IMR-90 (cell line): ENCODE data around the gene VDR.

Experiments used
- BHLHE40 ChIP-seq: fragments of 150-350 bp; IDR thresholded peaks from 2 replicates; pipeline ENCODE4 v1.6.1; 2016; ENCODE audit warnings: mild to moderate bottlenecking, low read depth, low read length
- CEBPB ChIP-seq: IDR thresholded peaks from 2 replicates; pipeline ENCODE4 v1.6.1; 2012; ENCODE audit warnings: low read depth, low read length, improper control_type of control experiment
- CTCF ChIP-seq: conservative IDR thresholded peaks from 2 replicates; pipeline ENCODE4 v1.5.1; 2012; ENCODE audit warnings: mild to moderate bottlenecking, low read depth, low read length, improper control_type of control experiment
- FOS ChIP-seq: fragments of 150-350 bp; IDR thresholded peaks from 2 replicates; pipeline ENCODE4 v1.6.1; 2016; ENCODE audit warnings: low read depth, low read length
- MAFK ChIP-seq: IDR thresholded peaks from 2 replicates; pipeline ENCODE4 v1.6.1; 2012; ENCODE audit warnings: low read depth, low read length, improper control_type of control experiment
- MAZ ChIP-seq: IDR thresholded peaks from 2 replicates; pipeline ENCODE4 v1.6.1; 2012; ENCODE audit warnings: low read depth, mild to moderate bottlenecking, low read length, improper control_type of control experiment, moderate library complexity, borderline replicate concordance
- MXI1 ChIP-seq: IDR thresholded peaks from 2 replicates; pipeline ENCODE4 v1.6.1; 2012; ENCODE audit warnings: low read depth, mild to moderate bottlenecking, low read length, moderate library complexity, borderline replicate concordance
- POLR2A ChIP-seq: IDR thresholded peaks from 2 replicates; pipeline ENCODE4 v1.6.1; 2012; ENCODE audit warnings: mild to moderate bottlenecking, low read depth, low read length
- RAD21 ChIP-seq: IDR thresholded peaks from 2 replicates; pipeline ENCODE4 v1.6.1; 2012; ENCODE audit warnings: low read length, improper control_type of control experiment
- RCOR1 ChIP-seq: IDR thresholded peaks from 2 replicates; pipeline ENCODE4 v1.6.1; 2012; ENCODE audit warnings: mild to moderate bottlenecking, low read length, improper control_type of control experiment; ENCODE audit not compliant: insufficient replicate concordance
- RFX5 ChIP-seq: IDR thresholded peaks from 2 replicates; pipeline ENCODE4 v1.8.0; 2012; ENCODE audit warnings: low read depth, mild to moderate bottlenecking, low read length, moderate library complexity
- SMC3 ChIP-seq: fragments of 150-350 bp; IDR thresholded peaks from 2 replicates; pipeline ENCODE4 v1.6.1; 2016; ENCODE audit warnings: low read depth, mild to moderate bottlenecking, antibody characterized with exemption, low read length, moderate library complexity
- USF2 ChIP-seq: fragments of 150-350 bp; IDR thresholded peaks from 2 replicates; pipeline ENCODE4 v1.6.1; 2017; ENCODE audit warnings: mild to moderate bottlenecking, antibody characterized with exemption, low read length, low read depth

- TF ChIP-seq CTCF (no peak), USF2 (no peak), RFX5 (no peak), POLR2A (no peak), CEBPB (no peak), RAD21 (no peak), BHLHE40 (no peak), RCOR1 (no peak), MAFK (no peak), MXI1 (no peak), MAZ (no peak), FOS (no peak), SMC3 (no peak)
Measured at GRCh38 chr12:47863467-47863866, 41.3 kb downstream of the VDR start.
